DMS 273 treated with DMSO at 0.1 percent for 48 hours (cell line): ENCODE data around the gene ENTR1.

Source experiments
- DNase-seq: peaks from one replicate; lab custom pipeline; 2025; lab: John Stamatoyannopoulos, UW

ENTR1 gene

GRCh38 chr9:136361047-136361753 is 49.2 kb downstream of the ENTR1 start:
- DNase-seq, result no peak

DNA sequence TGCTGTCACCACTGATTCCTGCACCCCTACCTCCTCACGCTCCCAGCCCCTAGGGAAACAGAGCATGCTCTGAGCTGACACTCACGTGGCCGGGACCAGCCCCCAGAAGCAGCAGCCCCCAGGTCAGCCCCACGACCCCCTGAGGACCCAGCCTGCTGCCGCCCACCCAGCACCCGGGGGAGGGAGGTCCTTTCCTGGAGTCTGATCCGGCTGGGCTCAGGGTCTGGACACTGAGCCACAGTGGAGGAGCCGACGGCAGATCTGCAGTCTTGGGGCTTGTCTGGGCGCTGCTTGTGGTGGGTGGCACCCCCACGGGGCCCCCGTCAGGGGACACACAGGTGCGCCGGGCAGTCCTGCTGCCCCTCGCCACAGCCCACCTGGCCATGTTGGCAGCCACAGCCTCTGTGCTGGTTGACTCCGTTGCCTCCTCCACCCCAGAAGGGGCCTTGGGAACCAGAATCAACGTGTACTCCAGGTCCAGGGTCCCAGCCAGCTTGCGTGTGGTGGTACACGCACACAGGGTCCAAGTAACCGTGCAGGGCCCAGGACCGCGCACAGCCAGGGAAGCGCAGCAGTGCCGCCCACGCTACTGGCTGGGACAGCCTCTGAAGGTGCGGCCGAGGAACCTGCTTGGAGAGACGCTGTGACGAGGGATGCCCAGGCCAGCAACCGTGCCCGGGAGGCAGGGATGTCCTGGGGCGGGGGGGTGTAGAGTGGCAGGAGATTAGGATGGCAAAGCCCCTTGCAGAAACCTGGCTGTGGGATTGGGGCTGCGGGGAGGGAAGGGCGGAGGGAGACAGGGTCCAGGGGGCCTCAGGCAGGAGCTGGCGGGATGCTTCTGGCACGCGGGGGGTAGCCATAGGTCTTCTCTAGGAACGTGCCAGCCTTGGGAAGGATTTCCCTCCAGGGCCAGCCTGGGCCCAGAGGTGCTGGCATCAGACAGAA is 50.4 kb downstream of the ENTR1 start:
- no peak for DNase-seq

DNA sequence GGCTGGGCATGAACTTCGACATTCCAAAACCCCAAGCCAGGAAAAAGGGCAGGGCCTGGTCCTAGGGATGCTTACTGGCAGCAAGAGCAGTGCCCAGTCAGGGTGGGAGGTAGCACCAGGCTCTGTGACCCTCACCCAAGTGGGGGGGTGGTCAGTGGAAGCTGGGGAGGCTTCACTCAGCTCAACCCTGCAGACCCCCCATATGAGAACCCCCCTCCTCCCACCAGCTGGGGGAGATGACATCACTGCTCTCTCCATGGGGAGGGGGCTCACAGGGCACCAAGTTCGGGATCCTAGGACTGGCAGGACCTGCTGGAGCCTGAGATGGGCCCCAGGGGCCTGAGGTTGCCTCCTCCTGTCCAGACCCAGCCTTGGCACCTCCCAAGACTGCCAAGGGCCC is 51.5 kb downstream of the ENTR1 start:
- DNase-seq, result no peak

DNA sequence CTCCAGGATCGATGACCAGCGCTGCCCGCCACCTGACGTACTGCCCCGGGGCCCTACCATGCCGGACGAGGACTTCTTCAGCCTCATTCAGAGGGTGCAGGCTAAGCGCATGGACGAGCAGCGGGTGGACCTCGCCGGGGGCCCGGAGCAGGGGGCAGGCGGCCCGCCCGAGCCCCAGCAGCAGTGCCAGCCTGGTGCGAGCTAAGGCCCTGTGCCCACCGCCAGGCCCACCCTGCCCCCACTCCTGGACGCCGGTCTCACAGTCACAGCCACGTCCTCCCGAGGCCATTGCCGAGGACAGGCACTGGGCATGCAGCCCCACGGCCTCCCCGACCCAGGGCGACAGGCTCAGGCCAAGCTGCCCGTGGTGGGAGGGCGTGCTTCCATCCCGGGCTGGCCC is 52.4 kb downstream of the ENTR1 start:
- DNase-seq, result no peak

DNA sequence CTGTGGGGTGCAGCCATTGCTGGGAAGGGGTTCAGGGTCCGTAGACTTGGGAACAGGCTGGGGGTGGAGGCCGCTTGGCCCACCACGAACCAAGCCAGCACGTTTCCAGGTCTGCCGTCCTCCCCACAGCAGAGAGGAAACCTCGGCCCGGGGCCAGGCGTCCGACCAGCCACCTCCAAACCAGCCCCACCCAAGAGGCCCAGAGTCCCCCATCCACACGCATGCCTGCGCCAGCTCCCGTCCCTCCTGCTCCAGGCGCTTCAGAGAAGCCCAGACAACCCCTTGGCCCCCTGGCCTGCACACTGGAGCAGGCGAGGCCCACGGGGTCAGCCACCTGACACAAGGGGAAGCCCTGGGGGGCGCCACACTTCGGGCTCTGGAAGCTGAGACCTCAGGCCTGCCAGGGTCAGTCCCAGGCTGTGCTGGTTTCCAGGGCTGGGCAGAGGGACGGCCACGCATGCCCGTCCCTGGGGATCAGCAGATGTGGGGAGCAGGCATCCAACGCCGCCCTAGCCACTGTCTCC is 53.1 kb downstream of the ENTR1 start:
- no peak for DNase-seq

- DNase-seq, result no peak
These were observed 54.5 kb downstream of the ENTR1 start for GRCh38 chr9:136355616-136356557.

- no peak for DNase-seq
These were observed 55.8 kb downstream of the ENTR1 start for GRCh38 chr9:136354592-136355085.

GRCh38 chr9:136353757-136354488 is 56.5 kb downstream of the ENTR1 start:
- DNase-seq, result no peak

GRCh38 chr9:136353088-136353487 is 57.3 kb downstream of the ENTR1 start:
- no peak for DNase-seq

- DNase-seq, result no peak
These were observed 57.7 kb downstream of the ENTR1 start for GRCh38 chr9:136352682-136353081.
